ENCODE results near the gene RAB11FIP4.

RAB11FIP4 gene

GRCh38 chr17:31556969-31557645 lies 165.6 kb downstream of the RAB11FIP4 start:
- no peak for DNase-seq

- peak; percentile 54 for DNase-seq
Observed at GRCh38 chr17:31558748-31559583, 167.5 kb downstream of the RAB11FIP4 start.

GRCh38 chr17:31559584-31560501 lies 168.4 kb downstream of the RAB11FIP4 start:
- DNase-seq = no peak

GRCh38 chr17:31560616-31561235 lies 169.3 kb downstream of the RAB11FIP4 start:
- DNase-seq = no peak

GRCh38 chr17:31561469-31562375 lies 170.2 kb downstream of the RAB11FIP4 start:
- DNase-seq = no peak

- DNase-seq = no peak
Observed at GRCh38 chr17:31562376-31562840, 170.9 kb downstream of the RAB11FIP4 start.

- DNase-seq = no peak
Observed at GRCh38 chr17:31564291-31564690, 172.8 kb downstream of the RAB11FIP4 start.

- DNase-seq = no peak
Observed at GRCh38 chr17:31564883-31565301, 173.4 kb downstream of the RAB11FIP4 start.

GRCh38 chr17:31565652-31566051 lies 174.2 kb downstream of the RAB11FIP4 start:
- DNase-seq = no peak

GRCh38 chr17:31566247-31566991 lies 174.9 kb downstream of the RAB11FIP4 start:
- no peak for DNase-seq

- DNase-seq = no peak
Observed at GRCh38 chr17:31566992-31567373, 175.5 kb downstream of the RAB11FIP4 start.

- no peak for DNase-seq
Observed at GRCh38 chr17:31568121-31568520, 176.6 kb downstream of the RAB11FIP4 start.

GRCh38 chr17:31568539-31568938 lies 177.1 kb downstream of the RAB11FIP4 start:
- DNase-seq = no peak

- DNase-seq = no peak
Observed at GRCh38 chr17:31570231-31570630, 178.8 kb downstream of the RAB11FIP4 start.

GRCh38 chr17:31570951-31571892 lies 179.7 kb downstream of the RAB11FIP4 start:
- no peak for DNase-seq

- DNase-seq = no peak
Observed at GRCh38 chr17:31572341-31572740, 180.9 kb downstream of the RAB11FIP4 start.

GRCh38 chr17:31573047-31573446 lies 181.6 kb downstream of the RAB11FIP4 start:
- no peak for DNase-seq

GRCh38 chr17:31573861-31574260 lies 182.4 kb downstream of the RAB11FIP4 start:
- DNase-seq = no peak

- DNase-seq = no peak
Observed at GRCh38 chr17:31574458-31574857, 183.0 kb downstream of the RAB11FIP4 start.

- no peak for DNase-seq
Observed at GRCh38 chr17:31575043-31575442, 183.6 kb downstream of the RAB11FIP4 start.
